ENCODE measurements around the gene KPNA1.

Gene KPNA1

GRCh38 chr3:122410639-122411038 lies 104.1 kb downstream of the KPNA1 start:
- DNase-seq: no peak

- DNase-seq: no peak
Measured at GRCh38 chr3:122410111-122410510, 104.6 kb downstream of the KPNA1 start.

- no peak for DNase-seq
Measured at GRCh38 chr3:122409446-122409845, 105.3 kb downstream of the KPNA1 start.

GRCh38 chr3:122407946-122408345 lies 106.8 kb downstream of the KPNA1 start:
- DNase-seq: no peak

- no peak for DNase-seq
Measured at GRCh38 chr3:122406198-122406597, 108.5 kb downstream of the KPNA1 start.

GRCh38 chr3:122405015-122405414 lies 109.7 kb downstream of the KPNA1 start:
- DNase-seq: no peak

GRCh38 chr3:122403489-122403888 lies 111.2 kb downstream of the KPNA1 start:
- no peak for DNase-seq

- DNase-seq: no peak
Measured at GRCh38 chr3:122398920-122399319, 115.8 kb downstream of the KPNA1 start.

GRCh38 chr3:122397201-122397600 lies 117.5 kb downstream of the KPNA1 start:
- no peak for DNase-seq

- DNase-seq: no peak
Measured at GRCh38 chr3:122396511-122396910, 118.2 kb downstream of the KPNA1 start.

GRCh38 chr3:122395582-122395981 lies 119.2 kb downstream of the KPNA1 start:
- no peak for DNase-seq

GRCh38 chr3:122394173-122394572 lies 120.6 kb downstream of the KPNA1 start:
- DNase-seq: no peak

GRCh38 chr3:122392868-122393844 lies 121.6 kb downstream of the KPNA1 start:
- DNase-seq: peak; percentile 16

GRCh38 chr3:122391681-122392446 lies 122.9 kb downstream of the KPNA1 start:
- no peak for DNase-seq

- no peak for DNase-seq
Measured at GRCh38 chr3:122390665-122391064, 124.1 kb downstream of the KPNA1 start.

- DNase-seq: no peak
Measured at GRCh38 chr3:122389892-122390291, 124.8 kb downstream of the KPNA1 start.

- no peak for DNase-seq
Measured at GRCh38 chr3:122389197-122389596, 125.5 kb downstream of the KPNA1 start.

- DNase-seq: no peak
Measured at GRCh38 chr3:122387709-122388108, 127.0 kb downstream of the KPNA1 start.

- peak; percentile 73 for DNase-seq
Measured at GRCh38 chr3:122383771-122384697, 130.7 kb downstream of the KPNA1 start, which contains the start of gene FAM162A. Gene FAM162A (plus strand): TSS chr3:122384182. CDS start chr3:122384266, 84 bp downstream.

GRCh38 chr3:122382888-122383666 lies 131.7 kb downstream of the KPNA1 start, which contains the start of gene MIX23:
Gene MIX23 (minus strand): TSS chr3:122383231. CDS start chr3:122383224, 7 bp downstream.
- DNase-seq: peak; percentile 78

GRCh38 chr3:122377975-122378374 lies 136.8 kb downstream of the KPNA1 start:
- DNase-seq: no peak

GRCh38 chr3:122374034-122374433 lies 140.7 kb downstream of the KPNA1 start:
- no peak for DNase-seq

Data from NCI-H2029 treated with DMSO at 0.1 percent for 48 hours (cell line).